Right hindlimb (tissue), 1 donor: ENCODE measurements around the gene ZFPM1.

Source experiments
- DNase-seq: peaks from one replicate; pipeline ENCODE4 v3.0.0-alpha.2; 2018

ZFPM1 gene

DNA sequence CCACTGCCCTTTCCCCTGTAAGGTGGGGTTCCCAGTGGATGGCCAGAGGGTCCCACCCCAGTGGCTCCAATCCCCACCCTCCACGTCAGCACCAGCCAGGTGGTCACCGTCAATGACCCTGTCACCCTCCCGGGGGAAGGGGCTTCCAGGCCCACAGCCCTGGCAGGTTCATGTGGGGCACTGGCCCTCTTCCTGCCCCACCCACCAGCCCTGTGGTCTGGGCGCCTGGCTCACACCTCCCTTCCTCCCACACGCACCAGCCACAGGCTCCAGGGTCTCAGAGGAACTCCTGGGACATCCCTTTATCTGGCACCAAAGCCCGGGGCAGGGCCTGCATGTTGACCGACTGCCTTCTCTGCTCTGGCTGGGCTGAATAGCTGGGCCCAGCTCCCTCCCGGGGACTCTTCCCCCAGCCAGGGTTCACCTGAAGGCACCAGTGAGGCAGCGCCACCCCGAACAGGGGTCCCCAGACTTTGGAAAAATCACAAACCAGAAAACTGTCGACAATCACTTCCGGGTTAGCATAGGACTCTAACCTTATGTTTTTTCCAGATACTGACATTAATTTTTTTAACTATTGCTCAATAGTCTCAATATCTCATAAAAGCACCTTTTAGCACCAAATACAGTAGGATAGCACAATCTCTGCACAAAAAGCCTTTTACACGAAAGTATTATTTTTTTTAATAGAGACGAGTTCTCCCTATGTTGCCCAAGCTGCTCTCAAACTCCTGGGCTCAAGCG lies 95.2 kb downstream of the ZFPM1 start:
- DNase-seq, result no peak

GRCh38 chr16:88548985-88549384 lies 95.9 kb downstream of the ZFPM1 start:
- DNase-seq, result no peak

GRCh38 chr16:88549671-88550245 lies 96.7 kb downstream of the ZFPM1 start:
- DNase-seq, result no peak

DNA sequence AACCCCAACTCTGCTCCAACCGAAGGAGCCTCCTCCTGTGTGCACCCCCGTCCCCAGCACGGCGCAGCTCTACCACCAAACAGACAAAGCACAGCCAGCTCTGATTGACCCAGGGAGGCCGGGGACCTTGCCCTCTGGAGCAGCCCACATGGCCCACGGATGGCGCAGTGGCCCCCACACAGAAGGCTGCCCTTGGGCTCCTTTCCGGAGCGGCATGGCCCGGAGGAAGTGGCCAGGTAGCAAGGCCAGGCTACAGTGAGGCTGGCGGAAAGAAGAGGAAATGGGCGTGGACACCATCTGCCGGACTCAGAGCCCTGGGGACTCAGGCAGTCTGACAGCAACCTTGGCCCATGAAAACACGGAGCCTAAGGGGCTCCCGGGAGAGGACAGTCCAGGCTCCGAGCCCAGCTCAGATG lies 97.2 kb downstream of the ZFPM1 start:
- DNase-seq, result peak; percentile 80

- DNase-seq, result no peak
These were observed 99.1 kb downstream of the ZFPM1 start for GRCh38 chr16:88552166-88552565.

GRCh38 chr16:88552815-88553214 lies 99.7 kb downstream of the ZFPM1 start:
- DNase-seq, result no peak

GRCh38 chr16:88553739-88554138 lies 100.7 kb downstream of the ZFPM1 start:
- DNase-seq, result no peak

GRCh38 chr16:88554711-88555264 lies 101.7 kb downstream of the ZFPM1 start:
- no peak for DNase-seq

DNA sequence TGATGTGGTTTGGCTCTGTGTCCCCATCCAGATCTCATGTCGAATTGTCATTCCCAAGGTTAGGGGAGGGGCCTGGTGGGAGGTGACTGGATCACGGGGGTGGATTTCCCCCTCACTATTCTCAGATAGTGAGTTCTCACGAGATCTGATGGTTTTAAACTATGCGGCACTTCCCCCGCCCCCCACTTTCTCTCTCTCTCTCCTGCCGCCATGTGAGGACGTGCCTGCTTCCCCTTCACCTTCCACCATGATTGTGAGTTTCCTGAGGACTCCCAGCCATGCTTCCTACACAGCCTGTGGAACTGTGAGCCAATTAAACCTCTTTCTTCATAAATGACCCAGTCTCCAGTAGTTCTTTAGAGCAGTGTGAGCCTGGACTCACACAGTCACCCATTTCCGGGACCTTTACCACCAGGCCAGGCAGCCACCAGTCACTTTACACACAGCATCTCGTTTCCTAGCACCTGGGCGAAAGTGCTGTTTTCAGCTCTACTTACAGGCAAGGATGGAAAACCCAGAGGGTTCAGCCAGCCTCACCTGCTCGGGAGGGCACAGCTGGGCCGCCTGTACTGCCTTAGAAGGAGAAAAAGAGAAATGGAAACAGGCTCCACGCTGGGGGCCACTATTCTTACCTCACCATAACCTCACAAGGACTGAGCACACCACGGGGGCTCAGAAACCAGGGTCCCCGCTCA lies 103.4 kb downstream of the ZFPM1 start:
- DNase-seq, result no peak

GRCh38 chr16:88558457-88559442 lies 105.7 kb downstream of the ZFPM1 start:
- DNase-seq, result peak; percentile 77

DNA sequence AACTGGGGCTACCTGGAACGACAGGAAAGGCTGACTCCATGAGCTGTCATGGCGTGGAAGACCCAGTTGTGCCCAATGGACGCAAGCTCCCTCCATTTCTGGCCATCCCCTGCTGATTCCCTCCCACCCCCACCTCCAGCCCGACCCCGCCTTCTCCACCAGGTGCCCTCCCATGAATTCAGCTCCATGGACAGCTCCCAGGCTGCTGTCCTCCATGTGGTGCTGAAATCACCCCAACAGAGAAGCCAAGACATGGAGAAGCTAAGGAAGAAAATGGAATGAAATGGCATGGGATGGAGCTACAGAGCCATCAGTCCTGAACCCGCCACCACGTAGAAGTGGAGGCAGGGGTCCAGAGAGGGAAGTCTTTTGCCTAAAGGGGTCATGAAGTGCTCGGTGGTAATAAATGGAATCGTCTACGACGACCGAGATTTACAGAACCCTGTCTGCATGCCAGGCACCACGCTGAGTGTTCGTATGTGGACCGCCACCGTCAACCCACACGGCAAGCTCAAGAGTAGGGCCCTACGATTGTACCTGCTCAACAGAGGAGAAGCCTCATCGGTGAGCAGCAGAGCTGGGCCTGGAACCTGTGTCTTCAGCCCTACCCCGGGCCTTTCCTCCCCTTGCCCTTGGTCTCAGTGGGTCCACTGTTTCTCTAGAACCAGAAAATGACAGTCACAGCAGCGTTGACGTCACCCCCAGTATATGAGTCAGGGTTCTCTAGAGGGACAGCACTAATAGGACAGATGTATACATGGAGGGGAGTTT lies 107.8 kb downstream of the ZFPM1 start:
- peak; percentile 61 for DNase-seq

DNA sequence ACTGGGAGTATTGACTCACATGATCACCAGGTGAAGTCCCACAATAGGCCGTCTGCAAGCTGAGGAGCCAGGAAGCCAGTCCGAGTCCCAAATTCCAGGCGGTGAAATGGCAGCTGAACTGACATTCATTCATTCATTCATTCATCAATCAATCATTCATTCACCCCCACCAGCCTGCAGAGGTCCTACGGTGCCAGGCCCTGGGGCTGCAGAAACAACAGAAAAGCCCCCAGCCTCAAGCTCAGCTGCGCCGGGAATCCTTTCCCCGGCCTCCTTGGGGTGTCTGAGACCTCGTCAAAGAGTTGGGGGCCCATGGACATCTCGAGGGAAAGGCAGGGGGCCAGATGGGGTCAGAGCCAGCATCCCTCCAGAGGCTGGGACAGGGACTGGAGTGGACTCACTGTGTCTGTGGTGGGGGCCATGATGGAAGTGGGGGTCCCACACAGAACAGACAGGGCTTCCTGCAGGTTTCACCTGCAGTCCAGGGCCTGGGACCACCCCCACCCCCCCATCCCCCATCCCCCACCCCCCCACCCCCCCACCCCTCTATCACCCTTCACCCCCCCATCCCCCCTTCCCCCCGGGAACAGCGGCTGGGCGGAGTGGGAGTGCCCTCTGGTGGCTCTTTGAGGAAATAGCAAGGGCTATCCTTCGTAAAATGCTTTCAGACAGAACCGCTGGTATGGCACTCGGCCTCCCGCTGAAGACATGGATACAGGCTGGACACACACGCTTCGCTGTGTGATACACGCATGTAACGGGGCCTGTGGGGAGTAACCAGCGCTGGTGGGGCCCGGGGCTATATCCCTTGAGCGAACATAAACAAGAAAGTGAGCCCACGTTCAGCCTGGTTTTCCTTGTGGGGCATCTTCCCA lies 108.6 kb downstream of the ZFPM1 start:
- DNase-seq, result no peak

GRCh38 chr16:88566158-88566557 lies 113.1 kb downstream of the ZFPM1 start:
- DNase-seq, result no peak

- DNase-seq, result no peak
These were observed 115.9 kb downstream of the ZFPM1 start for GRCh38 chr16:88568710-88569613.

- no peak for DNase-seq
These were observed 116.5 kb downstream of the ZFPM1 start for GRCh38 chr16:88569614-88569984.

GRCh38 chr16:88569985-88570690 lies 117.1 kb downstream of the ZFPM1 start, which contains the start of gene ZC3H18:
Gene ZC3H18 (plus strand): TSS chr16:88570403. CDS start chr16:88577124, 6,721 bp downstream.
- peak; percentile 97 for DNase-seq

DNA sequence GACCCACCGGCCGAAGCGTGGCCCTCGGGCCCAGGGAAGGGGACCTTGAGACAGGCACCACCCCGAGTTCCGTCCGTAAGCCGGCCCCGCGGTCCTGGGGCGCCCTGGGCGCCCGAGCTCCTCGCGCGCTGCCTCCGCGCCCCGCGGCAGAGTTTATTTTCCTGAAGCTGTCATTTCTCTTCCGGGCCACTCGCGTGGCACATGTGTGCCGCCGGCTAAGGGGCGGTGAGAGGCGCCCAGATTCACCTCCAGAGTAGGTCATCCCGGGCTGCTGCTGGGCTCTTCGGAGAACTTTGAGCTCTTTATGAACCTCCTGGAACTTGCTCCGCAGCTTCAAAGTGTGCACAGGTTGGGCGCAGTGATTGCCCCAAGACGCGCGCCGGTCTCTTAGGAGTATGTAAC lies 117.6 kb downstream of the ZFPM1 start:
- no peak for DNase-seq

- no peak for DNase-seq
These were observed 122.2 kb downstream of the ZFPM1 start for GRCh38 chr16:88575251-88575650.

- DNase-seq, result no peak
These were observed 123.2 kb downstream of the ZFPM1 start for GRCh38 chr16:88576307-88576706.
